ENCODE data around the gene HTR3B. TPM values are rescaled to one million over a fixed set of nuclear protein-coding genes. Genes with fewer than 3 reads are reported as not detected.

HTR3B gene
- total RNA-seq, 1 experiment from 2014 or later, result not detected

DNA sequence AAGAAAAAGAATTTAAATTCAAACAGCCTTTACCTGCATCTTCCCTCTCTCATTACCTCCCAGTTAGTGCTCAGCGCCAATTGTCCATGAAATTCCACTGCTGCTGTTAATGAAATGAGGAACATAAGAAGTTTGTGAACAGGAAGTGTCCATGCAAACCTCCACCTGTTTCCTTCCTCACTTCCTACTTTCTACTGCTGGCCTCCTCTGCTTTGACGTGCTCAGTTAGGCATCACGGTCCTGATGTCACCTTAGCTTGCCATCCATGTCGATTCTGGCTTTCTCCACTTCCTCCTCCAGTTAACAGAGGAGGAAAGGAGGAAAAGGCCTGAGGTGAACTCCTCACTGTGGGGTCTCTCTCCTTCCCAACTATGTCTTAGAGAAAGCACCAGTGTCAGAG is 43.4 kb downstream of the HTR3B start:
- Histone ChIP-seq H2BK12ac (ENCODE audit: insufficient read length, low read depth, low read length) (no peak overlapping the region), H2AFZ (ENCODE audit: low read length) (no peak overlapping the region), H3K23ac (ENCODE audit: insufficient read length, low read depth, low read length) (no peak overlapping the region), H4K20me1 (ENCODE audit: control insufficient read depth, insufficient read depth, insufficient read length) (no peaks in the 10 kb centered on the region), H3K79me1 (ENCODE audit: insufficient read depth, low read depth, low read length, poor library complexity, severe bottlenecking) (no peaks in the 10 kb centered on the region), H3K56ac (ENCODE audit: insufficient read length, low read depth, low read length) (no peak overlapping the region), H3K14ac (ENCODE audit: insufficient read depth, low read length) (no peak overlapping the region; the same call in 1 of the 2 replicates), H2BK20ac (ENCODE audit: low read depth, low read length, poor library complexity, severe bottlenecking) (no peak overlapping the region), H4K91ac (ENCODE audit: insufficient read length, low read depth, low read length) (no peak overlapping the region), H3K27me3 (ENCODE audit: insufficient read depth, low read length) (no peaks in the 10 kb centered on the region), H3K4me2 (ENCODE audit: insufficient read depth, insufficient read length, low read length) (no peak overlapping the region), H3K23me2 (ENCODE audit: insufficient read length, low read depth, low read length, poor library complexity, severe bottlenecking) (no peaks in the 10 kb centered on the region), H3K4me1 (ENCODE audit: insufficient read depth, low read length) (peaks cover 12% of the 10 kb centered on the region; the same call in 1 of the 2 replicates), H2BK15ac (ENCODE audit: low read depth, low read length) (no peak overlapping the region), H4K5ac (ENCODE audit: insufficient read length, low read depth, low read length) (no peak overlapping the region), H3K4ac (ENCODE audit: low read depth, low read length) (no peak overlapping the region), H3K9ac (ENCODE audit: extremely low read depth, insufficient read length, low read length) (no peak overlapping the region), H3K79me2 (ENCODE audit: insufficient read depth, low read length) (no peaks in the 10 kb centered on the region), H4K8ac (replicated peaks; ENCODE audit: insufficient read length, low read depth, low read length) (no peak overlapping the region), H3K9me3 (ENCODE audit: control insufficient read depth, low read depth, low read length) (no peaks in the 10 kb centered on the region), H3T11ph (ENCODE audit: low read length) (no peak overlapping the region), H3K18ac (ENCODE audit: insufficient read length, low read depth, low read length) (no peak overlapping the region), H2AK5ac (ENCODE audit: insufficient read length, low read length) (no peak overlapping the region), H2BK5ac (ENCODE audit: insufficient read length, low read length) (no peak overlapping the region), H3K27ac (ENCODE audit: insufficient read length, low read depth, low read length) (no peak overlapping the region), H2BK120ac (ENCODE audit: low read depth, low read length, poor library complexity, severe bottlenecking) (no peak overlapping the region)
- WGBS (ENCODE audit: extremely low coverage, insufficient read length, low lambda C conversion rate), result no CpG with 5 or more reads among the region's 4 CpGs
- Mint-ChIP-seq H3K4me3 (no peak overlapping the region), H3K36me3 (ENCODE audit: insufficient read depth in 1 of 3, low read depth in 3 of 3) (no peaks in the 10 kb centered on the region), H3K4me1 (peaks cover 40% of the 10 kb centered on the region in 2 experiments), H3K9me3 (no peaks in the 10 kb centered on the region; a peak in 1 of 5 replicates), H3K27me3 (ENCODE audit: low read depth) (peaks cover 5% of the 10 kb centered on the region), H3K27ac (peak overlapping the region in 1 of 3 experiments; percentile 76; a peak in 2 of 7 replicates)
- no peak for DNase-seq
- TF ChIP-seq, protein P1, sequence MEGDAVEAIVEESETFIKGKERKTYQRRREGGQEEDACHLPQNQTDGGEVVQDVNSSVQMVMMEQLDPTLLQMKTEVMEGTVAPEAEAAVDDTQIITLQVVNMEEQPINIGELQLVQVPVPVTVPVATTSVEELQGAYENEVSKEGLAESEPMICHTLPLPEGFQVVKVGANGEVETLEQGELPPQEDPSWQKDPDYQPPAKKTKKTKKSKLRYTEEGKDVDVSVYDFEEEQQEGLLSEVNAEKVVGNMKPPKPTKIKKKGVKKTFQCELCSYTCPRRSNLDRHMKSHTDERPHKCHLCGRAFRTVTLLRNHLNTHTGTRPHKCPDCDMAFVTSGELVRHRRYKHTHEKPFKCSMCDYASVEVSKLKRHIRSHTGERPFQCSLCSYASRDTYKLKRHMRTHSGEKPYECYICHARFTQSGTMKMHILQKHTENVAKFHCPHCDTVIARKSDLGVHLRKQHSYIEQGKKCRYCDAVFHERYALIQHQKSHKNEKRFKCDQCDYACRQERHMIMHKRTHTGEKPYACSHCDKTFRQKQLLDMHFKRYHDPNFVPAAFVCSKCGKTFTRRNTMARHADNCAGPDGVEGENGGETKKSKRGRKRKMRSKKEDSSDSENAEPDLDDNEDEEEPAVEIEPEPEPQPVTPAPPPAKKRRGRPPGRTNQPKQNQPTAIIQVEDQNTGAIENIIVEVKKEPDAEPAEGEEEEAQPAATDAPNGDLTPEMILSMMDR (conservative IDR thresholded peaks at IDR 0.05), result no peak
